Activated CD4-positive, alpha-beta T cell treated with anti-CD3 and anti-CD28 coated beads, Interleukin-2, amount 50 U/mL, for 16 hours (primary cell): ENCODE results near the gene AK8.

Source experiments
- DNase-seq: peaks from one replicate; pipeline ENCODE4 v3.0.0-alpha.2; 2020

AK8 gene

DNA sequence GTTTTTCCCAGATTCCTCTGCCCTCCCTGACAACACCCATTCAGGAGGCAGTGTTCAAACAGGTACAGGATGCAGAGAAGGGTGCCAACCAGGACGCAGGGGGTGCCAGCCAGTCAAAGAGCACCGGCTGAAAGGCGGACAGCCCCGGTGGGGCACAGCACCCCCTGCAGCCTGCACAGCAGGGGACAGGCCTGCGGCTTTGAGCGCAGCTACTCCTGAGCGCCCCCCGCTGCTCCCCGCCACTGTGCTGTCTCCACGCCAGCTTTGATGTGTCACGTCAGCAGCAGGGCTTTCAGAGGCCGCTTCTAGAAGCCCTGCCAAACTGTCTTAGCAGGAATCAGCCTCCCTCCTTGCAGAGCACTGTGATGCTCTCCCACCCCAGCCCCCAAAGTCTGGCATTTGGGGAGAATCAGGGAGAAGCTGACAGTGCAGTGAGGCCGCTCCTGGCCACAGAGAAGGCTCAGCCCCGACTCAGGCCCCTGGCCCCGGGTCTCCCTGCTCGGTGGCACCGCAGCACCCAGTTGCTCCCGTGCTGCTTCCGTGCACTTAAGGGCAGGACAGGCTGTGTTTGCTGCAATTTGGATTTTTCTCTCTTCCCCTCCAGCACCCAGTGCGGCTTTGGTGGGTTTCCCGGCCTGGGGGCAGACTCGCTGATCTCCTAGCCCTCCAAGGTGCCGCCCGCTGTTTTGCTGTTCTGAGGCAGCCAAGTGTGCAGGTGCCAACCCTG is 20.3 kb downstream of the AK8 start:
- no peak for DNase-seq

DNA sequence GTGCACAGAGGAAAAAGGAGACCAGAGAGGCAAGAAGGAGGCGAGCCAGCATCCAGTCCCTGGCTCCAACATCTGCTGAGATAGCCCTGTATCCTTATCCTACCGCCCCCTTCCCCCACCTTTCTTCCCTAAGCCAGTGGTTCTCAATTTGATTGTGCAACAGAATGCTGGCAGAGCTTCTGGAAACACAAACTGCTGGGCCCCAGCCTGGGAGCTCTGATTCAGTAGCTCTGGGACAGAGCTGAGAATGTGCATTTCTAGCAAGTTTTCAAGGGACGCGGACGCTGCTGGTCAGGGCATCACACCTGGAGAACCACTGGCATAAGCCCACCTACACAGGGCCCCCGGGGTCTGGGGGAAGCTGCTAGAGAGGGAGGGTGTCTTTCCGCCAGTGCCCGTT is 21.1 kb downstream of the AK8 start:
- no peak for DNase-seq

- no peak for DNase-seq
Observed at GRCh38 chr9:132855904-132856303, 22.2 kb downstream of the AK8 start.

GRCh38 chr9:132854832-132855231 is 23.3 kb downstream of the AK8 start:
- DNase-seq: no peak

DNA sequence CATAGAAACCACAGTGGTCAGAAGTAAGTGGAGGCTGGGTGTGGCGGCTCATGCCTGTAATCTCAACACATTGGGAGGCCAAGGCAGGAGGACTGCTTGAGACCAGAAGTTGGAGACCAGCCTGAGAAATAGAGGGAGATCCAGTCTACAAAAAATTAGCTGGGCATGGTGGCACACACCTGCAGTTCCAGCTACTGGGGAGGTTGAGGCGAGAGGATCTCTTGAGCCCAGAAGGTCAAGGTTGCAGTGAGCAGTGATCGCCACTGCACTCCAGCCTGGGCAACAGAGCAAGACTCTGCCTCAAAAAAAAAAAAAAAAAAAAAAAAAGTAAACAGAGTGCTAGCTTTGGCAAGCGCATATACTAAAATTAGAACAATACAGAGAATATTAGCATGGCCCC is 24.6 kb downstream of the AK8 start:
- DNase-seq: no peak

GRCh38 chr9:132849185-132849706 is 28.8 kb downstream of the AK8 start:
- no peak for DNase-seq

DNA sequence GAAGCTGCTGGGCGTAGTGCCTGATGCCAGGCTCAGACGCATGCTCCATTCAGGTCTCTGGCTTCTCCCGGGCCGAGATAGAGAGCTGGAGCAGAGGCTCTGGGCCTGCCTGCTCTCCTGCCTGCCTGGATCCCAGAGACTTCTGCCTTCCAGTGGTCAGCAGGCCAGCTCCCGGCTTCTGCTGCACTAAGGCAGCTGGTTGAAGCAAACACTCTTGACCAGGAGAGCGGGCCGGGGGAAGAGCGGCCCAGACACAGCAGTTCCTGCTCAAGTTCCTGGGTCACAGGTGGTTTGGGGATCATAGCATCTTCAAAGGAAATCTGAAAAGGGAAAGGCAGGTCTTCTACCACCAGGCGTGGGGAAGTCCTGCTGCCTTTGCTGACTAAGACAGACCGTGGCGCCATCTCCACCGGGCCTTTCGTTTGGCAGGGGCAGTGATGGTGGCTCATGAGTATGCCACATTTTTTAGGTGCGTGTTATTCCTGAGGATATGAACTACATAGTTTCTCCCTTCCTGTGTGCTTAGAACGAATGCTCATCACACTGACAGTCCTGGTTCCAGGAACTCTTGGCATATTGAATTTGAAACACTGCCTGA is 31.1 kb downstream of the AK8 start:
- no peak for DNase-seq

GRCh38 chr9:132846109-132846917 is 31.8 kb downstream of the AK8 start:
- DNase-seq: no peak

GRCh38 chr9:132842124-132843044 is 35.7 kb downstream of the AK8 start:
- DNase-seq: no peak

GRCh38 chr9:132840980-132841379 is 37.1 kb downstream of the AK8 start:
- no peak for DNase-seq

- DNase-seq: no peak
Observed at GRCh38 chr9:132838291-132838690, 39.8 kb downstream of the AK8 start.

GRCh38 chr9:132837501-132838286 is 40.4 kb downstream of the AK8 start:
- no peak for DNase-seq

DNA sequence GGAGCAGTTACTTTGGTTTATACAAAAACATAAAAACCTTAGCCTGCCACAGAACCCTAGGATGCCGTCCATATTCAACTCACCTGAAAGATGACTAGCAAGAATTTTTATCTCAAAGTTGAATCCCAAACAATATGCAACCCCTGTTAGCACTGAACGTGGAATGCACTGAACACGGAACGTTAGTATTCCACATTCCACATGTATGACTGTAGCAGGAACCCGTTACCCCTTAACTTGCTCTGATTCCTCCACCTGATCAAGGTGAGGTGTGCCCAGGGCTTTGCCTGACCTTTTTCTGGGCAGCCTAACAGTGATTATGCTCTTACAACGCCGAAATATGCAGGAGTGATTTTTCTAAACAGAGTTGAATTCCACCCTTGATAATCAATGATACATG is 43.7 kb downstream of the AK8 start:
- no peak for DNase-seq

DNA sequence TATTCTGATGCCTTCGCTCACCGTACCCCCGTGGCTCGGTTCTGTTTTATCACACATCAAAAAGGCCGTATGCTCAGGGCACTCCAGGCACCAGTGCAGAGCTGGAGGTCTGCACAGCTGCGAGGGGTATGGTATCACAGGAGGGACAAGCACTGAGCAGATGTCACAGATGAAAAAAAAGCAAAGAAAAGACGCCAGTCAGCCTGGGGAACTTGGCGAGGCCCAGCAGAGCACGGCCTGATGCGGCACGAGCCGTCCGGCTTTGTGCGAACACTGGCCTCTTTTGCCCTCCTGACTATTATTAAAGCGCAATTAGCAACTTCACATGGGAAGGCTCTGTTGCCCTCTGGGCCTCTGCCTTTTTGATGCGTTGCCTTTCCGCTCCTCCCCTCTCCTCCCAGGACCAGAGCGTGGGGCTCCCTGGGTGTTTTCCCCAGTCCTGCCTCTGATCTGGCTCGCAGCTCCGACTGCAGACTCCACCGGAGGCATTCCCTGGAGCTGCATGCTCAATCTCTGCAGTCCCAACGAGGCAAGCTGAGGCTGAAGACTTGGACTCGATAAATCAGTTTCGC is 44.4 kb downstream of the AK8 start:
- DNase-seq: no peak

DNA sequence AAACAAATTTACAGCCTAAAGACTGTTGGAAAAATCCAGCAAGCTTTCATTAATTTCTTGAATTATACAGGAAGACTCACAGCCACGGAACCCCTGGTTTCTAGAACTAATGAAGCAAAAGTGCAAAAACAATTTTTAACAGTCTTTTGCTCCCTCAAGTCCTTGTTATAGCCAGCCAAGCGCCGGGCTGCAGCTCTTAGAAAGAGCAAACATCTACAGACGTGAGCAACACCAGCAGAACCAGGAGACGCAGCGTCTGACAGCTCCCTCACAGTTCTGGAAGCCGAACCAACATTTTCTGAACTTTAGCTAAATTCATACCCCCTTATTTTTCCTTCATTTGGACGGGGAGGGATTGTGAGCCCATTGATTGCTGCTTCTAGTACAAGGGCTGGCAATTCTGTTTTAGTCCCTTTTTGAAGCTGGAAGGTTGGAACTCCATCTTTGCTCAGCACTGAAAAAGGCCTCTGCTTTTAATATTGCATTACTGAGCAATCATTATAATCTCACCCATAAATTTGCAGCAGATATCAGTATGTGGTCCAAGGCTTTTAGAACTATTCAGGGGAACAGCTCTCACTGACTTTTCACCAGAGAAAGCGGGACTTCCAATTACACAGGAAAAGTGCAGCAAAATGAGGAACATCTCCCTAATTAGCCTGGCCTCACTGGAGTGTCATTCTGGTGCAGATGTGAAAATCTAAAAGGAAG is 45.8 kb downstream of the AK8 start:
- DNase-seq: no peak

- no peak for DNase-seq
Observed at GRCh38 chr9:132828201-132828770, 49.8 kb downstream of the AK8 start.

GRCh38 chr9:132827366-132827765 is 50.7 kb downstream of the AK8 start:
- DNase-seq: no peak

DNA sequence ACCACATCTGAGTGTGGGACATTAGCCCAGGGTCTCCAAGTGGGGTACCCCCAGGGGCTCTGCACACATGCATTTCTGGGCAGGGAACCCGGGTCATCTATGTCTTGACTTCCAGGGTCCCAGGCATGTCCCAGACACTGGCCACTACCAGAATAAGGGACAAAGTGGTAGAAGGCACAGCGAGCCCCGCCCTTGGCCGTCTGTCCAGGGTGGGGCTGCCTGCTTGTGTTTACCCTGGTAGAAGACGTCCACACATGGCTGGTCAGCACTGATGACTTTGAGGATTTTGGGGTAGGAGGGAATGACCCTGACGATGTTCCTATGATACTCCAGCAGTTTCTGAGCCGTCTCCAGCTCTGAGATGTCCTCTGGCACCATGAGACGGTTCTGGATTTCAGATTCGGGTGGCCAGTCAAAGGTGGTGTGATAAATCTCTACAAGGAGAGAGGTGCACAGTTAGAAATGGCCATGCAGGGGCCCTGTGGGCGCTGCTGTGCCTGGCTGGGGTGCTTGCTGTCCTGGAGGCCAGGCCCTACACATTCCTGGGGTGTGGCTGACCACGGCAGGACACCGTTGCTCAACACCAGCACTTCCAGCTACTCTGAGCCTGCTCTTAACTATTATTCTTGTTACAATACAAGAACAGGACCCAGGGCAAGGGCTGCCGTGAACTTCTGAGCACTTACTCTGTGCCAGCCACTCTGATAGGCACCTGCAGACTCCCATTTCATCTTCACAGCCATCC is 51.3 kb downstream of the AK8 start:
- no peak for DNase-seq

GRCh38 chr9:132826131-132826530 is 52.0 kb downstream of the AK8 start:
- no peak for DNase-seq

DNA sequence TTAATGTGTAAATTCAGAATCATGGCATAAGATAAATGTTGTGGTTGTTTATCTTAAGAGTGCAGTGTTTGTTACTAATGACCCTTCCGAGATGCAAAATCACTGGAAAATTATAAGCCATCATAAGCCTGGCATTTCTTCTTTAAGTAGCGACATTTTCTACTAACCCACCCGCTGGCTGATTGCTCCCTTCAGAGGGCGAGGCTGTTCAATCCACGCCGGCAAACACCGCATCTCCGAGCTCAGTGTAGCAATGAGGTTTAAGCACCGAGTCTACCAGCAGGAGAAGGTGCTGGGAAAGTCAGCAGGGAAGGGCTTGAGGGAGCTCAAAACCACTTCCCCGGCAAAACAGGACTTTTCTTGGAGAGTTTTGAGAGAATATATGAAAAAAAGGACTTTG is 52.7 kb downstream of the AK8 start:
- no peak for DNase-seq
